ENCODE data around the gene KLF6.

The KLF6 gene

DNA sequence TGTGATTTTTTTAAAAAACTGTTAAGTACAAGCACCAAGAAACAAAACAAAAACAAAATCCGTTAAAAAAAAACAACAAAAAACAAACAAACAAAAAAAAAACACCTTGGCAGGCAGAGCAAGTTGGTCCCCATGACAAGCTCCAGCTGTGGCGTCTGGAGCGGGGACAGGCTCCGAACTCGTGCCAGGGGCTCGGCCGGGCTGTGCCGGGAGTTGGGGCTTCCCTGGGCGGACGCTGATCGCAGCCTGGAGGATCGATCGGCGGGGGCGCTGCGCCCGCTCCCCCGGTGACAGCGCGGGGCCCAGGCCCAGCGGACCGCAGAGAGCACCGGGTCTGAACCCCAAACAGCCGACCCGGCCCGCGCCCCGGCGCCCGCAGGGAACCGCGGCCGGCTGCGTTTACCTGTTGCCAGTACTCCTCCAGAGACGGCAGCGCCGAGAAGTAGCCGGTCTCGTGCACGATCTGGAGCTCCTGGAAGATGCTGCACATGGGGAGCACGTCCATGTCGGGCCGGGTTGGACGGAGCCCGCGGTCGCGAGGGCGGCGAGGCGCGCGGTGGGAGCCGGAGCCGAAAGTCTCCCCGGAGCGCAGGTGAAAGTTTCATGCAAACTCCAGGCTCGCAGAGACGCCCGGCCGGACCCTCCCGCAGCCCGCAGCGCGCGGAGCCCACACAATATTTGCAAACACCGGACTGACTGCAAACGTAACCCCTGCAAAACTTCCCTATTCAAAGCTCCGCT, at the start of gene KLF6:
Gene KLF6, minus strand, starts transcription at position 700 of the 741 bp plus-strand sequence. Its CDS starts 195 bp downstream, at position 505.
- DNase-seq, result peak; percentile 77

DNA sequence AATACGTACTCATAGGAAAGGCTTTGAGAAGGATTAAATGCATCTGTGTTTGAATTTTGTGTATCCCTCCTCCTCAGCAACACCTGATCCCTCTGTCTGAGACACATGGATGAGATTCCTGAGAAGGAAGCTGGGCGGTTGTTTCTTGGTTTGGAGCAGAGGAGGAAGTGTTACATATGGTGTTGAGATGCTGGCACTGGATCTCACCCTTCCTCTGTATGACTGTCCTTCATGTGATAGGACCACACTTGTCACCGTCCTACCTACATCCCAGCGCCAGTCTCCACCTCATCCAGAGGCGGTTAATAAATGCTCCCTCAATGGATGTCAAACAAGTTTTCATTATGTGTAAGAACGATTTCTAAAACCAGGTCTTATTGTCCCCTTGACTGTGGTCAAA, 49.4 kb upstream of the KLF6 start:
- no peak for DNase-seq

DNA sequence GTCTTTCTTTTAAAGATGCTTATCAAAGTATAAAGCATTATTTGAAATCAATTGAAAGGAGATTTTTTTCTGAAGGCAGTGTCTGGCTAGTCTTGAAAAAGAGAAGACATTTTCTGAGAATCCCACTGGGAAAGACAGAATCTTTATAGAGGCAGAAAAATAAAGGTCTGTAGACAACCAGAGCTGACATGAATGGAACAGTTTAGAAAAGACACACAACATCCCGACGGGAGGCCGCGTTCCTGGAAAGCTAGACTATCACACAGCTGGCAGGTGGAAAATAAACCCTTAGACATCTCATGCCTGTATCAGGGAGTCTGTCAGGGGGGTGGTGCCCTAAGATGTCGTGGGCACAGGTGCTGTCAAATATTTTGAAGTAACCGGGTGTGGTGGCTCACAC, 48.0 kb upstream of the KLF6 start:
- no peak for DNase-seq

DNA sequence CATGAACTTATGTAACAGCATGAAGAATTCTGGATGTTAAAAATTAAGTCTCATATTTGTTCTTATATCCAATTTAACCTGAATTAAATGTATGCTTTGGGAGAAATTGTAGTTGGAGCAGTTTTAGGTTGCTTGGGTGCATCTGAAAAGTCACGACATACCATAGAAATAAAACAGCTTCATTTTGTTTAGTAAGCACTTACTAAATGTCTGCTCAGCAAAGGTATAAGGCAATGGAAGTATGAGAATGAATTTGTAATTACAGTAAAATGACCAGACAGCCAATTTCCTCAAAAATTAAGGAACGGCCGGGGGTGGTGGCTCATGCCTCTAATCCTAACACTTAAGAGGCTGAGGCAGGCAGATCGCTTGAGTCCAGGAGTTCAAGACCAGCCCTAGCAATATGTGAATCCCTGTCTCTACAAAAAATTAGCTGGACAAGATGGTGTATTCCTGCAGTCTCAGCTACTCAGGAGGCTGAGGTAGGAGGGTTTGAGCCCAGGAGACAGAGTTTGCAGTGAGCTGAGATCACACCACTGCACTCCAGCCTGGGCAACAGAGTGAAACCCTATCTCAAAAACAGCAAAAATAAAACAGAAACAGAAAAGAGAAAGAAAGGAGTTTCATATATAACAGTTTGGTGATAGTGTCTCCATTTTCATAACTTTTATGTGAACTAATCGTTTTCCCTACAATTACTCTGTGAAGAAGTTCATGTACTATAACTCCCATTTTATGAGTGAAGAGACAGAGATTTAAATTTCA, 47.2 kb upstream of the KLF6 start:
- DNase-seq, result no peak

DNA sequence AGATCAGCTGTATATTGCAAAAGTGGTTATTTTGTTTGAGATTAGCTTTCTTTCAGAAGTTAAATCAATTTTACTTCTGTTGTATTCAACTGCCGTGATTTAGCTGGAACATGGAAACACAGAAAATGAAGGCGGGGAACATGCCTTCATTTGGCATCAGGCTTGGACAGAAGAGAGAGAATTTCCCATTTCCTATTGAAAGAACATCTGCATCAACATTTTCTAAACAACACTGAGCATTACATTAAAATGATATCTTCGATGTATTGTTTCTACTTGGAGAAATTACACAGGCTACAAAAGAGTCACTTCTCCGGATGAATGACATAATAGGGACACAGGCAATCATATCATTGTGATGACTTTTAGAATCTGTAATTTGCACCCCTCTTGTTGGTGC, 46.6 kb upstream of the KLF6 start:
- no peak for DNase-seq

DNA sequence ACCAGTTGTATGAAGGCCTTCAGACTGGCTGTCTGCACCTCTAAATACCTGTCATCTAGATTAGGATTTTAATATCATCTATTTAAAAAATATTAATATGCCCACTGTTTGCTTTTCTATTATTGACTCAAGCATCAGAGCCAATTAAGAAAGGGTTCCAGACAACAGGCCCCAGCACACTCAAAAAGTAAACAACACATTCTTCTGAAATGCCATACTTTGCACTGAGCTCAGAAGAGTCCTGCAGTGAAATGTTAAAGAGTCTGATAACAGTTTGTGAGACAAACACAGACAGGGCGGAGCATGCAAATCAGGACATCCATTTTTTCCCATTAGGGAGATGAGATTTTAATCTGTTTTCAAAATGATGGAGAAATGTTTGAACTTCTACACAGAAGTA, 45.9 kb upstream of the KLF6 start:
- DNase-seq, result no peak

DNA sequence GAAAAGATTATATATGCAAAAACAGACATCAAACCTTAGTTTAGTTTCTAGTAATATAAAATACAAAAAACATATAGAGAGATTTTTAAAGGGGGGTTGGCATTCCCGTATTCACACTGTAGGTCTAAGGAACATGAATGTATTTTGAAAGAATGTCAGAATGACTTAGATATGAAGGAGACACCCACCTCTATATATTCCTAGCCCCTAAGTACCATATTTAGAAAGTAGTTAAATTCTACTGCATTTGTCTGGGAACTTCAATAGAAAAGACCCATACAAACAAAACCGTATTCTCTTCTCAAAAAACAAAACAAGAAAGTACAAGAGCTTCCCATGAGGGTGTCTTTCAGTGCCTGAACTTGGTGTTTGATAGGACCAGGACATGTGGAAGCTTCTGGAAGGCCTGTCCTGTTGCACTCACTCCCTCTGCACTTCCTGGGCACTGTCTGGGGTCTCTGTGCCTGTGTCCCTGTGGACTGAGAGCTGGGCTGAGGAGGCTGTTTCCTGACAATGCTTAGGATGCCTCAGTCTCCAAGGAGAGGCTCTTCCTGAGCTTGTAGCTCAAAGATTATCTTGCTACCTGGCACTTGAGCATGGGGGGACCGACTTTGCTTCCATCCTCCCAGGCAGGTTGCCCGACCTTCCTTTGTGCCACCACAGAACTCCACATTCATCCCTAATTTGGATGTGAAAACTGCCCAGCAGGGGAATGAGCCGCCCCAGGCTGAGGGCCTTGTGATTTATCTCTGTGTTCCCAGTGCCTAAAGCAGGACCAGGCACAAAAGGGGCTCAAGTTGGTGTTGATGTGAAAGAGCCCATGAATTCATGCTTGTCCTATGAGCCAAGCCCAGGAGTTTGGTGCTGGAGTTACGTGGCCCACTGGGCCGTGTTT, 44.4 kb upstream of the KLF6 start:
- no peak for DNase-seq

DNA sequence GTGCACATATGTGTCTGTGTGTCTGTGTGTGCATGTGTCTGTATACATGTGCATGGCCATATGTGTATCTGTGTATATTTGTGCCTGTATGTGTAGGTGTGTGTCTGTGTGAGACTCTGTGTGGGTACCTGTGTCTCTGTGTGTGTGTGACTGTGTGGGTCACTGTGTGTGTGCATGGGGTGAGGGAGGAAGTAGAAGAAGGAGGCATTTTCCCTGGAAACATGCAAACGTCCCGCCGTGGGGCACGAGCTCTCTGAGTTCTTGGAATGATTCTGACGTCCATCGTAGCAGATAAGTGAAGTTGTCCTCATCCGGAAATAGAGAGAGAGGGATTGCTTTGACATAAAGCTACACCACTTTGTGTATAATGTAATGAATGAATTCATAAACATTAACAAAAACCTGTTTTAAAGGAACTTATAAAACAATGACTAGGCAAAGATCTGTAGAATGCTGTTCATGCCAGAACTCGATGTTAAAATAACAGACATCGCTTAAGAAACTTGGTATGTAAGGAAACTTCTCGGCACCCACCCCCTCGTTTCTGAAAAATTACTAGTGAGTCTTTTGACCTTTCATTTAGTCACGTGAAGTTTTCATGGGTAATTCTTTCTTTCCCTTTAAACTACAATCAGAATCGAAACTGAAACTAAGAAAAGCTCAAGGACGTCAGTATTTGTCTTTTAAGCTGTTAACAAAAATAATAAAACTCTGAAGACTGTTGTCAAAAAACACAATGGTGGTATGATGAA, 43.6 kb upstream of the KLF6 start:
- DNase-seq, result no peak

DNA sequence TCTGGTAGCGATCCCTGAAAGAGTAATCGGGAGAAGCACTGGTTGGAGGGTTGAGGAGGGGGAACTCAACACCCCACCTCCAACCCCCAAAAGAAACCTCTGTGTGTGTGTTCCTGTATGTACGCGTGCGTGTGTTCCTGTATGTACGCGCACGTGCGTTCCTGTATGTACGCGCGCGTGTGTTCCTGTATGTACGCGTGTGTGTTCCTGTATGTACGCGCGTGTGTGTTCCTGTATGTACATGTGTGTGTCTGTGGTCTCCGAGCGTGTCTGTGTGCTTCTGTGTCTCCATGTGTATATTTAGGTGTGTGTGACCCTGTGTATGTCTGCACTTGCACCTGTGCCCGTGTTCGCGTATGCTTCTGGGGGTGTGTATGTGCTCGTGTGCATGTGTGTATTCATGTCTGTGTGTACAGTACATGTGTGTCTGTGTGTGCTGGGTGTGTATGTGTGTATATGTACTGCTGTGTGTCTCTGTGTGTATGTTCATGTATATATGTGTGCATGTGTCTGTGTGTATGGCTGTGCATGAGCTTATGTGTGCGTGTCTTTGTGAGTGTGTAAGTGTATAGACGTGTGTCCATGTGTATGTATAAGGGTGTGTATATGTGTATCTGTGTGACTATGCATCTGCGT, 42.9 kb upstream of the KLF6 start:
- no peak for DNase-seq

DNA sequence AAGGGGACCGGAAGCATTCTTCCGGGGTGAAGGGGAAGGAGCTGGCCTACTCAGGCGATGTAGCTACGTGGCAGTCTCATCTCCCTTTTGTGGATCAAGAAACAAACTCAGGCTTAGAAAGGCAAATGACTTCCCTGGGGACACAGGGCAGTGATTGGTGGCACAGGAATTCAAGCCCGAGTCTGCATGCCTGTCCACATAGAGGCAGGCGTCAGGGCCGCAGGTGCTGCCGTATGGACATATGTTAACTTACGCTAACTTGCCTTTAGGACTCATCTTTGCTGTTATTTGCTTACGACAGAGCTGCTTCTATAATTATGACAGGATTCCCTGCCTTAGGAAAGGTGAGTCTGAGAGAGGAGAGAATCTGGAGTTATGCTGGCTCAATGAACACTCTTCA, 42.3 kb upstream of the KLF6 start:
- DNase-seq, result no peak

DNA sequence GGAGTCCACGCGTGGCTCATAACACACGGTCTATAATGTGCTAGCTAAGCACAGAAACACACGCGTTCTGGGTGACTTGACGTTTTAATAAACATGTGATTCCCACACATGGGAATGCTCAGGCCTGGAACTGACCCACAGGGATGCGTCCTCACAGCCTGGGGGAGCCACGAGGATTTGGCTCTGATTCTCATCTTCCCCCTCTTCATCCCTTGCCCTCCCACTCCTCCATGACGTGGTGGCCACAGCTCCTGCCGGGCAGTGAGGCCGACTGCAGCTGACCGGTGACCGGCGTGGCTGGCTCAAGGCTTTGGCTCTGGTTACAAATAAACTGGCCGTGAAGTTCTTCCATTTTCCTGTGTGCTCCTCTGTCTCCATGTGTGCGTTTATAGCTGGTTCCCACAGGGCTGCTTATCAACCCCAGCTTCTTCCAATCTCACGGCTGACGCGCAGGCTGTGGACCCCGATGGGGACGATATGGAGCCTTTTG, 40.9 kb upstream of the KLF6 start:
- DNase-seq, result no peak

DNA sequence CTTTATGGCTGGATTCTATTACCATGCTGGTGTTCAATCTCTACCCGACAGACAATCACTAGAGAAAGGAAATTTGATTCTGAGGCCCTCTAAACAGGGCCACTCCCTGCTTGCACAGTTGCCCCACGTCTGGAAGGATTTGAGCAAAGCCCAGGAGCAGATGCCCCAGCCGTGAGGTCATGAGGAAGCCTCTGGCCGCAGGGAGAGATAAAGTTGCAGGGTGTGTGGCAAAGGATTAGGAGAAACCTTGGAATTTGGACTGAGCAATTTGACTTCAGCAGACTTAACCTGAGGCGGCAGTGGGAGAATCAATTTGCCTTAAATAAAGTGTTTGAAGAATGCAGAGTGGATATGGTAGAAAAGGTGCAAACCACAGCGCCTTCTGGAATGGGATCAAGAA, 40.2 kb upstream of the KLF6 start:
- DNase-seq, result no peak

DNA sequence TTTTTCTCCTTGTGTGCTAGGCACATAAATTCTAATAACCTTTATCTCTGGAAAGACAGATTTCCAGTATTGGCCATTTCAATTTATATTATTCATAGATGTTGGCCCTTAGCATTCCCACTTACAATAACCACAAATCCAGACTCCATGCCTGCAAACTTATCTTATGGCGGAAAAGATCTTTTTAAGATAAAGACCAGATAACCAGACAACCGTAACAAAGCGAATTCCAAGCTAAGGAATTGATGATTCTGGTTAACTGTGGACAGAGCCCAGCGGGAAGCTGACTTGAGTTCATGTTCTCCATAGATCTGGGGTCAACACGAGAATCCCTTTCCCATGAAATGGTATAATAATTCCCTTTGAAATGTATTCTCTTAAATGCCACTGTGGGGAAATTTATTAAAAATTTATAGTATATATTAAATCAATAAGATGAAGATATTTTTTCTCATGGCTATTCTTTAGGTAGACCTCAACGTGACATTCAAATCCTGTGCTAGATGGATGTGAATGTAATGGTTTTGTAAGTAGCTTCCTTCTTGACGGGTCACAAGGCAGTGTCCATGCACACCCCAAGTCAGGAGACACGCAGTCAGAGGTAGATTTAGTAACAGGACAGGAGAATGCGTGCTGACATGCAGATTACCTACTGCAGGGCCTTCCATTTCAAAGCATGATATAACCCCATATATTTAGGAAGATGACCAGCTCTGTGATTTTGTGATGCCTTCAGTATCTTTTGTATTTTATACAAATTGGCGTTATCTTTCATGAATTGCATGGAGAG, 37.7 kb upstream of the KLF6 start:
- DNase-seq, result no peak

DNA sequence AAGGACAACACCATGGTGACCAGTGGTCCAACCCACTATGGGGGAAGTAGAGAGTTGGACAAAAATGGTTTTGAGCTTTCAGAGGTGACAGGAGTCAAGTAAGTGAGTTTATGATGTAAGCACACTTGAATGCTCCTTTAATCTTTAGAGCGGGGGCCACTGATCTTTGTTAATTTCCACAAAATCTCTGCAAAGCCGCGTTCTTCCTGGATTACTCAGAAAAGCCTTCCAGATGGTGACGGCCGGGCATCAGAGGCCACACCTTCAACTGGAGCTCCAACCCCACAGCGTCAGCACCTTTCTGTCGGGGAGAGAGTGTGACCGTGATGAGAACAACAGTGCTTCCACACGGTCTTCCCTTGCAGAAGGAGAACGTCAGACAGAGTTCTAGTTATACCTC, 35.2 kb upstream of the KLF6 start:
- DNase-seq, result no peak

DNA sequence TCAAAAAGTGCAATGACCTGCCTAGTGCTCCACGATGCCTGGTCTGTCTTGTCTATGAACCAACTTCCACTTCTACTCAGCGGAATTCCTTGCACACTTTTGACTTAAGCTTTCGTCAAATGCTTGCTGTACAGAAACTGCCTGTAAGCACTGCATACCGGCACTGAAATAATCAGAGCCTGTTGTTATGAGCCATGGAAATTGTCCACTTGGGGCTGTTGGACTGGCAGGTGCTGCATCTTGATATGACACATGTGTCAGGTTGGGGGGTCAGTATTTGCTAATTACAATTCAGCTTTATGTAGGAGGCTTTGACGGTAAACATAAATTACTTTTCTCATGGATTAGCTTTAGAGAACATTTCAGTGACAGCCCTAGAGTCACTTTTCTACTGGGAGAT, 32.0 kb upstream of the KLF6 start:
- no peak for DNase-seq

DNA sequence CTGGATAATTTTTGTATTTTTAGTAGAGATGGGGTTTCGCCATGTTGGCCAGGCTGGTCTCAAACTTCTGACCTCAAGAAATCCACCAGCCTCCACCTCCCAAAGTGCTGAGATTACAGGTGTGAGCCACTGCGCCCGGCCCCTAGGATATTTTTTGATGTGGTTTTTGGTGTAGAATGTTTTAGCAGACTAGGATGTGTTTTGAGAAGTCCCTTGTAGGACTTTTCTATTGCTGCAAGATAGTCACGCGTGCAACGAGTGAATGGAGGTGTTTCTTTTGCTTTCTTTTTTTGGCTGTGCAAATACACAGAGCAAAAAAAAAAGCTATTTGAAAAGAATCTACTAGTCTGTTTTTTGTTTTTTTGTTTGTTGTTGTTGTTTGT, 29.8 kb upstream of the KLF6 start:
- DNase-seq, result no peak

DNA sequence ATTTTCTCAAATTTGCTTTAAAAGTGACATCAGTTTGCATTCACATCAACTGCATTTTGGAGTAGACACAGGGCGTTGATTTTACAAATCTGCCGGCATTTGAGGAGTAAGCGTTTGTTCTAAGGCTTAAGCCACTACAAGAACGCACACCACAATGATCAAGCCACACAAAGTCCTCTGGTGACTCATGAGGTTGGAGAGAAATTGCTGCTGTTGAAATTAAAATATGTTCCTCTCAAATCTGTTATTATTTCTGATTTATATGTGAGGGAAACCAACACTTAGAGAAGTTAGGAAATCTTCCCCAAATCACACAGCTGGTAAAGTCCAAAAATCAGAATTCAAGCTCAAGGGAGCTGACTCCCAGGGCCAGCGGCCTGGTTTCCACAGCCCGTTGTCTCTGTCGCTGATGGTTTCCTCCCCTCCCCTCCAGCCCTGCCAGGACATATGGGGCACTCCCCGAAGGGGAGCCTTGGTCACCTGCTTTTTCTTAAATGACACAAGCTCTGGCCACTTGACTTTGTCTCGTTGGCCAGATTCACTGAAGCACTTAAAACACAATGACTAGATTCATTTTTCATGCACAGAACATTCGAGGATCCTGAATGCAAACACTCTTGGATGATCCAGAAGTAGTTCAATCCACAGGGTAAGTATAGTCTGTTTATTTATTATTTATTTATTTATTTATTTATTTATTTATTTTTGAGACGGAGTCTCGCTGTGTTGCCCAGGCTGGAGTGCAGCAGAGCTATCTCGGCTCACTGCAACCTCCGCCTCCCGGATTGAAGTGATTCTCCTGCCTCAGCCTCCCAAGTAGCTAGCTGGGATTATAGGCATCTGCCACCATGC, 29.2 kb upstream of the KLF6 start:
- no peak for DNase-seq

DNA sequence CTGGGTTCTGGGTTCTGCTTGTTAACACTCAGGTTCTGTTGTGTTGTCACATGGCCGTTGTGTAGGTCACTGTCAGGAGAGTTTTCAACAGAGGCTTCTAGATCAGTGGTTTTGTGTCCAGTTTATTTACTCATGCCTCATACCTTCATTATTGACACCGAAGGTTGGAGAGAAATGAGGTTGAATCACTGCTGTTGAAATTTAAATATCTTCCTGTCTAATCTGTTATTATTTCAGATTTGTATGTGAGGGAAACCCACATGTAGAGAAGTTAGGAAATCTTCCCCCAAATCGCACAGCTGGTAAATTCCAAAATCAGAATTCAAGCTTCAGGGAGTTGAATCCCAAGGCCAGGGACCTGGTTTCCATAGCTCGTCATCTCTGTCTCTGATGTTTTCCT, 28.3 kb upstream of the KLF6 start:
- DNase-seq, result no peak

DNA sequence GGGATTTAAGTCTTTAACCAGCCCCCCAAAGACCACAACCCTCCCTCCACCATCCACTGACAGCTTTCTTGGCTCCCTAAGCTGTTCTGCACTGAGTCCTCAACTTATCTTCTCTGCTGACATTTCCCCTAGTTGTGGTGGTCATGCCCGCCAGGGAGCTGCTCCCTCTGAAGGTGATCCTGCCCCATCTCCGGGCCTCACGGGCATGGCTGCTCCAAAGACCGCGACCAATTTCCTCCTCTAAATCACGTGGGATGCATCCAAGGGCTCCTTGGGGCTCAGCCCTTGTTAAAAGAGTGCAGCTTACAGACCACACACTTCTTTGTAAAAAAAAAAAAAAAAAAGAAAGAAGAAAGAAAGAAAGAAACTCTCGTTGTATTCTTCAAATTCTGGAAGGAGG, 27.1 kb upstream of the KLF6 start:
- no peak for DNase-seq

DNA sequence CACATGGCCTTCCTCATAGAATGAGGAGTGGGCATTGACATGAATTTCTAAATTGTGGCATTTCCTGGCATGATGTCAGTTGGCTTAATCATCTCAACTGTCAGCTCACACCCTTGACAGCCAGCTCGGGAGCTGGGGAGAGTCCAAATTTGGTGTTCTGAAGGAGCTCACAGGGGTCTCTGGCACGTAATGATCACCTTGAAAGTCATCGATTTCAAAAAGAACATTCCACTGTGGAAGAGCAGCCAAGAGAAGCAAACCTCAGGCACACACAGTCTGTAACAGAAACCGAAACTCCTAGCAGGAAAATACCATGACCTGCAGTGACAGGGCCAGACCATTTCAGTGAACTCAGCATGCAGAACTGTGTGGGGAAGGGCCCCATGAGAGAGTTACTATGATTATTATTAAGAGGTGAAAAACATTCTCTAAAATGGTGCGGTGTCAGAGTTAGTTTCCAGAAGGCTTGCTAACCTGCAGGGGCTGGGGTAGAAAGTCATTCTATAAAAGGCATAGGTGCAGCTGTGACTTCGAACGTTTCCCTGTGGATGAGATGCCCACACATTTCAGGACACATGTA, 26.4 kb upstream of the KLF6 start:
- peak; percentile 51 for DNase-seq
